Prostate gland (tissue), 2 donors: ENCODE data around the gene CCBE1. TPM values are rescaled to one million over a fixed set of nuclear protein-coding genes. Genes with fewer than 3 reads are reported as not detected.
"Not testable (repeated sequence)": the region's sequence is repeated elsewhere in the genome, so short reads cannot be mapped to it uniquely, and the experiment has no call there.

Experiments used
- DNase-seq: peaks from one replicate; pipeline ENCODE4 v3.0.0-alpha.2; 2019; ENCODE audit warnings: low spot score
- H3K27ac ChIP-seq, 2 donors: fragments of 200-600 bp; sonication (generic); 2 replicates each; pipeline ENCODE4 v1.5.1; 2017 to 2019
- H3K27me3 ChIP-seq: fragments of 200-600 bp; sonication (generic); replicated peaks from 2 replicates; pipeline ENCODE4 v1.5.1; 2019; ENCODE audit not compliant: insufficient read depth
- H3K36me3 ChIP-seq, 2 donors: fragments of 200-600 bp; sonication (generic); 1 replicate in 1 of 2; 2 replicates in 1 of 2; pipeline versions ENCODE4 v1.5.1 to v1.8.1; 2017 to 2019
- H3K4me1 ChIP-seq: fragments of 200-600 bp; sonication (generic); replicated peaks from 2 replicates; pipeline ENCODE4 v1.5.1; 2019
- H3K4me3 ChIP-seq, 2 donors: fragments of 200-600 bp; sonication (generic); 2 replicates each; pipeline ENCODE4 v1.5.1; 2017 to 2019
- H3K9me3 ChIP-seq: fragments of 200-600 bp; sonication (generic); 2 replicates; pipeline ENCODE4 v1.5.1; 2017
- POLR2A ChIP-seq: fragments of 450-650 bp; IDR thresholded peaks from one replicate; pipeline ENCODE4 v1.6.1; 2016; ENCODE audit warnings: antibody characterized with exemption, mild to moderate bottlenecking
- POLR2AphosphoS5 ChIP-seq: sonication (generic); formaldehyde crosslinking; IDR thresholded peaks from one replicate; pipeline ENCODE4 v1.6.1; 2017; ENCODE audit warnings: antibody characterized with exemption
- WGBS: methylation state at CpG from one replicate; pipeline ENCODE4 v1.1.5; 2018; 5-methylcytosine and 5-hydroxymethylcytosine counted together
- intact Hi-C: fragments of 100-400 bp; cut with DNase I; formaldehyde crosslinking; loops from one replicate; pipeline ENCODE4 v1.14.2; 2022
- total RNA-seq, 2 donors: library from RNA; depleted of rRNA; stranded (reverse); fragments of >200 nt; gene quantifications; one replicate each; pipeline ENCODE4 v1.1.0, GENCODE V29; 2016
- TF ChIP-seq, protein P1 (sequence below), 4 experiments: fragments of 200-600 bp in 2 of 4; fragments of 450-650 bp in 2 of 4; sonication (generic) in 2 of 4; IDR thresholded peaks; 1 replicate in 3 of 4; 2 replicates in 1 of 4; pipeline ENCODE4 v1.5.1; 2016 to 2019; ENCODE audit warnings: antibody characterized with exemption in 4 of 4, mild to moderate bottlenecking in 2 of 4, moderate library complexity in 2 of 4

Gene CCBE1
- total RNA-seq, 2 donors from 2014 or later, result 1.8 to 2.0 TPM

DNA sequence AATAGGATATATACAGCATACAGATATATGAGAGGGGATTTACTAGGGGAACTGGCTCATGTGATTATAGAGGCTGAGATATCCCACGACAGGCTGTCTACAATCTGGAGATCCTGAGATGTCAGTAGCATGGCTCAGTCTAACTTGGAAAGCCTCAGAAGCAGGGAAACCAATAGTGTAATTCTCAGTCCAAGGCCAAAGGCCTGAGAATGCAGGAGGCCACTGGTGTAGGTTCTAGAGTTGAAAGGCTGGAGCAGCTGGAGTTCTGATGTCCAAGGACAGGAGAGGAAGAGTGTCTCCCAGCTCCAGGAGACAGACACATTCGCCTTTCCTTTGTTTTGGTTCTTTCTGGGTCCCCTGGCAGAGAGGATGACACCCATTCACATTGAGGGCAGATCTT, 20.1 kb upstream of the CCBE1 start:
- Histone ChIP-seq H3K4me3 (no peak overlapping the region), H3K36me3 (no peaks in the 10 kb centered on the region), H3K27me3 (no peaks in the 10 kb centered on the region), H3K9me3 (no peaks in the 10 kb centered on the region), H3K4me1 (no peaks in the 10 kb centered on the region), H3K27ac (no peak overlapping the region)
- 82% methylated on average over 2 of the region's 2 CpGs for WGBS
- DNase-seq, result no peak
- intact Hi-C loops, result no loop called here
- TF ChIP-seq, protein P1, sequence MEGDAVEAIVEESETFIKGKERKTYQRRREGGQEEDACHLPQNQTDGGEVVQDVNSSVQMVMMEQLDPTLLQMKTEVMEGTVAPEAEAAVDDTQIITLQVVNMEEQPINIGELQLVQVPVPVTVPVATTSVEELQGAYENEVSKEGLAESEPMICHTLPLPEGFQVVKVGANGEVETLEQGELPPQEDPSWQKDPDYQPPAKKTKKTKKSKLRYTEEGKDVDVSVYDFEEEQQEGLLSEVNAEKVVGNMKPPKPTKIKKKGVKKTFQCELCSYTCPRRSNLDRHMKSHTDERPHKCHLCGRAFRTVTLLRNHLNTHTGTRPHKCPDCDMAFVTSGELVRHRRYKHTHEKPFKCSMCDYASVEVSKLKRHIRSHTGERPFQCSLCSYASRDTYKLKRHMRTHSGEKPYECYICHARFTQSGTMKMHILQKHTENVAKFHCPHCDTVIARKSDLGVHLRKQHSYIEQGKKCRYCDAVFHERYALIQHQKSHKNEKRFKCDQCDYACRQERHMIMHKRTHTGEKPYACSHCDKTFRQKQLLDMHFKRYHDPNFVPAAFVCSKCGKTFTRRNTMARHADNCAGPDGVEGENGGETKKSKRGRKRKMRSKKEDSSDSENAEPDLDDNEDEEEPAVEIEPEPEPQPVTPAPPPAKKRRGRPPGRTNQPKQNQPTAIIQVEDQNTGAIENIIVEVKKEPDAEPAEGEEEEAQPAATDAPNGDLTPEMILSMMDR (IDR thresholded peaks at IDR 0.05), result no peak
- TF ChIP-seq POLR2A (no peak), POLR2AphosphoS5 (no peak)

- H3K9me3 ChIP-seq, result no peaks in the 10 kb centered on the region
- no peaks in the 10 kb centered on the region for H3K4me1 ChIP-seq
- H3K27ac ChIP-seq, result no peak overlapping the region
- no peak for DNase-seq
- H3K4me3 ChIP-seq, result no peak overlapping the region
- H3K36me3 ChIP-seq, result no peaks in the 10 kb centered on the region
- intact Hi-C loops, result no loop called here
- WGBS, result 48% methylated on average over 2 of the region's 2 CpGs
- no peaks in the 10 kb centered on the region for H3K27me3 ChIP-seq
- TF ChIP-seq POLR2AphosphoS5 (no peak), POLR2A (no peak)
- TF ChIP-seq, protein P1 (IDR thresholded peaks at IDR 0.05), result no peak
Observed at GRCh38 chr18:59715966-59716369, 18.7 kb upstream of the CCBE1 start.

DNA sequence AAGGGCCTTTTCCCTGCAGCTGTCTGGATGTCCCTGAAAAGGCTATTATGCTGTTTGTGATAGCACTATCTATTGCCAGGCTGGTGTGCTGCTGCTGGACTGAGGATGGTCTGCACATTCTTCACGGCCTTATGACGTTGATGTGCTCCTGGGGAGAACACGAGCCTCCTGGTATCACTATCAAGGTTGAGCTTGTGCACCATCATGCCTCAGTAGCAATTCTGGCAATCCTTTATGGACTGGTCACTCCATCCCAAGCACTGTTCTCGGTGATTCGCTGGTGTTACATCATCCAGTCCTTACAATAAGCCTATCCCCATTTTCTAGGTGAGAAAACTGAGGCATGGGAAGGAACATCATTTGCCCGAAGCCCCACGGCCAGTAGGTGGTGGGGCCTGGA, 18.2 kb upstream of the CCBE1 start:
- no peak overlapping the region for H3K4me3 ChIP-seq
- no peaks in the 10 kb centered on the region for H3K36me3 ChIP-seq
- intact Hi-C loops, result no loop called here
- TF ChIP-seq POLR2A (no peak), POLR2AphosphoS5 (no peak)
- H3K9me3 ChIP-seq, result no peaks in the 10 kb centered on the region
- H3K27me3 ChIP-seq, result no peaks in the 10 kb centered on the region
- DNase-seq, result no peak
- no peak overlapping the region for H3K27ac ChIP-seq
- H3K4me1 ChIP-seq, result no peaks in the 10 kb centered on the region
- WGBS, result 95% methylated on average over 7 of the region's 7 CpGs

GRCh38 chr18:59714096-59714495, 16.9 kb upstream of the CCBE1 start:
- intact Hi-C loops, H3K36me3 ChIP-seq, H3K27me3 ChIP-seq, H3K27ac ChIP-seq, DNase-seq, H3K4me3 ChIP-seq, H3K9me3 ChIP-seq, H3K4me1 ChIP-seq: not testable (repeated sequence)
- WGBS, result 97% methylated on average over 21 of the region's 28 CpGs

- H3K27me3 ChIP-seq, result no peaks in the 10 kb centered on the region
- TF ChIP-seq POLR2AphosphoS5, result no peak
- TF ChIP-seq, protein P1 (IDR thresholded peaks at IDR 0.05), result no peak
- no peak for TF ChIP-seq POLR2A
- H3K36me3 ChIP-seq, result no peaks in the 10 kb centered on the region
- DNase-seq, result no peak
- intact Hi-C loops, result no loop called here
- H3K27ac ChIP-seq, result no peak overlapping the region
- no peaks in the 10 kb centered on the region for H3K9me3 ChIP-seq
- WGBS, result 58% methylated on average over 6 of the region's 6 CpGs
- no peaks in the 10 kb centered on the region for H3K4me1 ChIP-seq
- H3K4me3 ChIP-seq, result no peak overlapping the region
Observed at GRCh38 chr18:59712311-59712710, 15.1 kb upstream of the CCBE1 start.

DNA sequence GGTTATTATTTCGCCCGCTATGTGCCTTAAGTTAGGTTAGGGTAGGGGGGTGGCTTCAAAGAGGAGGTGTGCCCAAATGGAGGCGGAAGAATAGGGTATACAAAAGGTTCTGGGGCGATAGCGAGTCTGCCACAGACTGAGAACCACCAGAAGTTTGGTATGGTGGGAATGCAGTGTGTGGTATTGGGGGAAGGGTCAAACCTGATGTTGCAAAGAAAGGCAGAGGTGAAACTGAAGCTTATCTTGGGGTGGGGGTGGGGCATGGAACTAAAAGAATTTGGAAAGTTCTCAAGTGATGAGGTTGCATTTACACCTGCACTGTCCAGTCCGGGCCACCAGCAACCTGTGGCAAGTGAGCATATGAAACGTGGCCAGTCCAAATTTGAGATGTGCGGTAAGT, 11.8 kb upstream of the CCBE1 start:
- Histone ChIP-seq H3K27me3 (no peaks in the 10 kb centered on the region), H3K27ac (no peak overlapping the region), H3K4me3 (no peak overlapping the region), H3K36me3 (no peaks in the 10 kb centered on the region), H3K4me1 (no peaks in the 10 kb centered on the region), H3K9me3 (no peaks in the 10 kb centered on the region)
- DNase-seq, result no peak
- TF ChIP-seq POLR2A (no peak), POLR2AphosphoS5 (no peak)
- TF ChIP-seq, protein P1 (IDR thresholded peaks at IDR 0.05), result no peak
- 91% methylated on average over 8 of the region's 8 CpGs for WGBS
- intact Hi-C loops, result no loop called here
